Endothelial cell of umbilical vein (primary cell): ENCODE measurements around the gene NXF1. TPM values are rescaled to one million over a fixed set of nuclear protein-coding genes. Genes with fewer than 3 reads are reported as not detected.

Experiments used
- BruUV-seq: library from RNA; stranded (reverse); fragments of 400-500 nt; replicated peaks from 2 replicates; lab custom pipeline; 2021; lab: Mats Ljungman, UMichigan
- CTCF ChIA-PET: fragments of 300-600, 350-600 bp; sonication (Branson Sonifier 250); formaldehyde crosslinking; loops from one replicate; lab custom pipeline; 2021; ENCODE audit warnings: antibody characterized with exemption, inconsistent platforms; lab: Charles Lee
- POLR2A ChIA-PET: fragments of 300-600, 350-600 bp; sonication (Branson Sonifier 250); formaldehyde crosslinking; loops from one replicate; lab custom pipeline; 2021; ENCODE audit warnings: antibody characterized with exemption, inconsistent platforms; lab: Charles Lee
- DNase-seq: peaks from one replicate; pipeline ENCODE4 v3.0.0-alpha.2; 2011; ENCODE audit warnings: low read depth, low spot score
- FAIRE-seq: peaks from 2 replicates; lab custom pipeline; 2011; peaks lifted over from hg19 to GRCh38; lab: Jason Lieb, UNC
- H2AFZ ChIP-seq: 2 replicates; pipeline ENCODE4 v1.6.0; 2012; ENCODE audit warnings: low read depth, low read length, control low read depth, inconsistent platforms
- H3K27ac ChIP-seq: 2 replicates; pipeline ENCODE4 v1.5.1; 2011; ENCODE audit warnings: low read depth, mild to moderate bottlenecking, control low read depth, low read length, moderate library complexity; ENCODE audit not compliant: insufficient read depth
- H3K27me3 ChIP-seq, 2 experiments: 2 replicates each; pipeline versions ENCODE4 v1.6.0 to v1.6.1; 2011; ENCODE audit warnings: low read length in 2 of 2, mixed read lengths in 1 of 2; ENCODE audit not compliant: control insufficient read depth in 2 of 2, insufficient read depth in 2 of 2
- H3K36me3 ChIP-seq, 2 experiments: 2 replicates in 1 of 2; 3 replicates in 1 of 2; pipeline ENCODE4 v1.5.1; 2011; ENCODE audit warnings: low read length in 2 of 2, mild to moderate bottlenecking in 1 of 2, moderate library complexity in 1 of 2; ENCODE audit not compliant: control insufficient read depth in 2 of 2, insufficient read depth in 2 of 2; ENCODE audit errors: extremely low read depth in 1 of 2
- H3K4me1 ChIP-seq: 3 replicates; pipeline ENCODE4 v1.5.1; 2011; ENCODE audit warnings: mild to moderate bottlenecking, low read length; ENCODE audit not compliant: control insufficient read depth, insufficient read depth; ENCODE audit errors: extremely low read depth
- H3K4me2 ChIP-seq: 2 replicates; pipeline ENCODE4 v1.6.1; 2011; ENCODE audit warnings: low read length, control low read depth, mixed read lengths; ENCODE audit not compliant: insufficient read depth
- H3K4me3 ChIP-seq, 3 experiments: fragments of 200-600 bp in 1 of 3; sonication (generic), shearing (Covaris generic) in 1 of 3; replicated peaks in 1 of 3; 2 replicates each; pipeline ENCODE4 v1.5.1; 2011 to 2016; ENCODE audit warnings: control low read depth in 3 of 3, low read length in 3 of 3, mild to moderate bottlenecking in 2 of 3, inconsistent platforms in 1 of 3, low read depth in 1 of 3, moderate library complexity in 1 of 3; ENCODE audit not compliant: insufficient read depth in 1 of 3
- H3K79me2 ChIP-seq: 2 replicates; pipeline ENCODE4 v1.6.0; 2012; ENCODE audit warnings: low read length, inconsistent platforms; ENCODE audit not compliant: control insufficient read depth, insufficient read depth
- H3K9ac ChIP-seq: replicated peaks from 2 replicates; pipeline ENCODE3; 2011; ENCODE audit warnings: low read length, control low read depth; ENCODE audit not compliant: insufficient read depth; ENCODE audit errors: extremely low read depth
- H3K9me1 ChIP-seq: replicated peaks from 3 replicates; pipeline ENCODE4 v1.6.0; 2011; ENCODE audit warnings: mild to moderate bottlenecking, low read length; ENCODE audit not compliant: control insufficient read depth, insufficient read depth; ENCODE audit errors: extremely low read depth
- H3K9me3 ChIP-seq: replicated peaks from 2 replicates; pipeline ENCODE4 v1.5.1; 2012; ENCODE audit warnings: low read length, inconsistent platforms; ENCODE audit not compliant: control insufficient read depth, insufficient read depth
- H4K20me1 ChIP-seq: replicated peaks from 2 replicates; pipeline ENCODE3; 2011; ENCODE audit warnings: mild to moderate bottlenecking, low read length; ENCODE audit not compliant: control insufficient read depth, insufficient read depth; ENCODE audit errors: extremely low read depth
- EZH2 ChIP-seq: IDR thresholded peaks from 2 replicates; pipeline ENCODE4 v1.6.1; 2012; ENCODE audit warnings: borderline replicate concordance, low read depth, mild to moderate bottlenecking, moderate library complexity, low read length, inconsistent platforms; ENCODE audit not compliant: severe bottlenecking
- FOS ChIP-seq: IDR thresholded peaks from 2 replicates; pipeline ENCODE4 v1.6.1; 2011; ENCODE audit warnings: mild to moderate bottlenecking, low read length, moderate library complexity, borderline replicate concordance; ENCODE audit not compliant: insufficient read depth
- GATA2 ChIP-seq: IDR thresholded peaks from 2 replicates; pipeline ENCODE4 v1.7.0; 2011; ENCODE audit warnings: low read depth, mild to moderate bottlenecking, moderate library complexity, mixed read lengths, low read length; ENCODE audit not compliant: insufficient read length, insufficient read depth
- JUN ChIP-seq: IDR thresholded peaks from 2 replicates; pipeline ENCODE4 v1.6.1; 2011; ENCODE audit warnings: borderline replicate concordance, low read depth; ENCODE audit not compliant: insufficient read length, insufficient read depth
- MYC ChIP-seq: IDR thresholded peaks from one replicate; pipeline ENCODE4 v1.6.1; 2011; ENCODE audit warnings: mild to moderate bottlenecking, low read depth, low read length
- POLR2A ChIP-seq: IDR thresholded peaks from 2 replicates; pipeline ENCODE4 v1.6.1; 2012; ENCODE audit warnings: low read depth, mild to moderate bottlenecking, control low read depth, low read length
- POLR2AphosphoS5 ChIP-seq: IDR thresholded peaks from 2 replicates; pipeline ENCODE4 v1.6.1; 2012; ENCODE audit warnings: low read depth, mild to moderate bottlenecking, control low read depth, low read length, moderate library complexity; ENCODE audit not compliant: insufficient read depth
- dilution Hi-C: fragments of 300-500 bp; cut with MboI; formaldehyde crosslinking; loops from one replicate; pipeline ENCODE4 v1.15.0; 2019; ENCODE audit warnings: low sequenced_read_pairs; ENCODE audit not compliant: extremely low pct_ligation_motif_present
- intact Hi-C: fragments of 100-400 bp; cut with micrococcal nuclease; formaldehyde crosslinking; loops from one replicate; pipeline ENCODE4 v1.10.0; 2022
- polyA plus RNA-seq, 4 experiments: library from polyadenylated mRNA; depleted of rRNA in 3 of 4; stranded (reverse) in 3 of 4; unstranded in 1 of 4; fragments of >200 nt; gene quantifications; 2 replicates each; pipeline versions ENCODE4 v1.2.1 to v1.2.3, GENCODE V29; 2011 to 2012; ENCODE audit warnings: missing spikeins in 1 of 4
- total RNA-seq: library from RNA; stranded (reverse); gene quantifications from 2 replicates; pipeline ENCODE4 v1.2.3, GENCODE V29; 2021
- TF ChIP-seq, protein P1 (sequence below), 2 donors: IDR thresholded peaks; 1 replicate in 1 of 2; 2 replicates in 1 of 2; pipeline ENCODE4 v1.5.1; 2011; ENCODE audit warnings: low read length in 2 of 2, mild to moderate bottlenecking in 2 of 2, moderate library complexity in 2 of 2, control low read depth in 1 of 2, inconsistent platforms in 1 of 2, low read depth in 1 of 2; ENCODE audit not compliant: insufficient read depth in 1 of 2; ENCODE audit errors: extremely low read depth in 1 of 2
- TF ChIP-seq, protein P2 (sequence below): IDR thresholded peaks from 2 replicates; pipeline ENCODE4 v1.6.1; 2011; ENCODE audit not compliant: insufficient read depth, insufficient read length

NXF1 gene
- total and polyA plus RNA-seq, 2 donors (not counting 3 experiments of a cell fraction or from before 2014, with no cell fraction given): 74.4 to 101 TPM

- Histone ChIP-seq H3K27ac (no peak overlapping the region), H3K27me3 (no peaks in the 10 kb centered on the region), H3K9me1 (no peaks in the 10 kb centered on the region), H3K9me3 (no peaks in the 10 kb centered on the region), H4K20me1 (no peaks in the 10 kb centered on the region), H3K36me3 (no peaks in the 10 kb centered on the region), H3K79me2 (peaks cover 2% of the 10 kb centered on the region), H3K4me2 (no peak overlapping the region), H3K9ac (no peak overlapping the region), H3K4me3 (no peak overlapping the region), H3K4me1 (peaks cover 7% of the 10 kb centered on the region), H2AFZ (no peak overlapping the region)
- TF ChIP-seq MYC: no peak
- no peak for TF ChIP-seq JUN
- no peak for TF ChIP-seq POLR2A
- no peak for TF ChIP-seq FOS
- TF ChIP-seq POLR2AphosphoS5: no peak
- TF ChIP-seq GATA2: no peak
- no peak for TF ChIP-seq EZH2
- TF ChIP-seq, protein P1, sequence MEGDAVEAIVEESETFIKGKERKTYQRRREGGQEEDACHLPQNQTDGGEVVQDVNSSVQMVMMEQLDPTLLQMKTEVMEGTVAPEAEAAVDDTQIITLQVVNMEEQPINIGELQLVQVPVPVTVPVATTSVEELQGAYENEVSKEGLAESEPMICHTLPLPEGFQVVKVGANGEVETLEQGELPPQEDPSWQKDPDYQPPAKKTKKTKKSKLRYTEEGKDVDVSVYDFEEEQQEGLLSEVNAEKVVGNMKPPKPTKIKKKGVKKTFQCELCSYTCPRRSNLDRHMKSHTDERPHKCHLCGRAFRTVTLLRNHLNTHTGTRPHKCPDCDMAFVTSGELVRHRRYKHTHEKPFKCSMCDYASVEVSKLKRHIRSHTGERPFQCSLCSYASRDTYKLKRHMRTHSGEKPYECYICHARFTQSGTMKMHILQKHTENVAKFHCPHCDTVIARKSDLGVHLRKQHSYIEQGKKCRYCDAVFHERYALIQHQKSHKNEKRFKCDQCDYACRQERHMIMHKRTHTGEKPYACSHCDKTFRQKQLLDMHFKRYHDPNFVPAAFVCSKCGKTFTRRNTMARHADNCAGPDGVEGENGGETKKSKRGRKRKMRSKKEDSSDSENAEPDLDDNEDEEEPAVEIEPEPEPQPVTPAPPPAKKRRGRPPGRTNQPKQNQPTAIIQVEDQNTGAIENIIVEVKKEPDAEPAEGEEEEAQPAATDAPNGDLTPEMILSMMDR (IDR thresholded peaks at IDR 0.05; ENCODE audit: extremely low read depth in 1 of 2, insufficient read depth in 1 of 2, low read depth in 1 of 2, low read length in 2 of 2): no peak
- TF ChIP-seq, protein P2, sequence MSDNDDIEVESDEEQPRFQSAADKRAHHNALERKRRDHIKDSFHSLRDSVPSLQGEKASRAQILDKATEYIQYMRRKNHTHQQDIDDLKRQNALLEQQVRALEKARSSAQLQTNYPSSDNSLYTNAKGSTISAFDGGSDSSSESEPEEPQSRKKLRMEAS: no peak
- dilution Hi-C loops (no loop called here), intact Hi-C loops (loop anchor here (5.0 kb wide), 2 partner anchors 252 to 292 kb away; partner anchors contain the start of gene TUT1)
- no TSS peak for BruUV-seq
- FAIRE-seq: no peak
- no peak for DNase-seq
- POLR2A ChIA-PET: interaction anchor here (1.3 kb wide), 1 partner anchor 11 kb away, joined by 6 read pairs; no protein-coding TSS in a partner anchor
- CTCF ChIA-PET: interaction anchor here (1.3 to 1.5 kb wide), 2 partner anchors 18 to 58 kb away, joined by 3 read pairs; no protein-coding TSS in a partner anchor
Observed at GRCh38 chr11:62844154-62844553, 38.9 kb upstream of the NXF1 start.
